CD4-positive, alpha-beta T cell treated with Interleukin-10 for 1 hour (primary cell): ENCODE data around the gene TMEM223.
"Not testable (repeated sequence)": the region's sequence is repeated elsewhere in the genome, so short reads cannot be mapped to it uniquely, and the experiment has no call there.

Experiments used
- DNase-seq: peaks from one replicate; pipeline ENCODE4 v3.0.0-alpha.2; 2020

Gene TMEM223

DNA sequence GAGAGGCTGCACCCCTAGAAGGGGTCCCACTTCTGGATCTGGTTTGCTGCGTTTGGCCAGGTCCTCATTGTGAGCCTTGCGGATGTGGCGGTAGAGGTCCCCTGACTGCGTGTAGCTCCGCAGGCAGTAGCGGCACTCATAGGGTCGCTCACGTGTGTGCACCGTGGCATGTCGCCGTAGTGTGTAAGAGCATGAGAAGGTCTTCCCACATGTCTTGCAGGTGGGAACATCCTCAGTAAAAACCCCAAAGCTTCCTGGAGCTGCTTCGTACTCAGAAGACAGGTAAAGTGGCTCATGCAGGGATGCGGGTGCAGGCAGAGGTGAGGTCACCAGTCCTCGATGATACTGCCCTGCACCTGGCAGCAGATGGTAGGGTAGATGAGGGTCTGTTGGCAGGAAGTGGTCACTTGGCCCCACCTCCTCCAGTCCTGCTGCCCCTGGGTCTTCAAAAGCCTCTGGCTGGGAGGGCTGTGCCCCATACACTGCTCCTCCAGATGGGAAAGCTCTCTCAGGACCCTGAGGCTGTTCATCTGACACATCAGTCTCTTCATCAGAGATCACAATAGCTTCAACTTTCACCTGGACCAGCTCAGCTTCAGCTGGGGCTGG, 39.5 kb downstream of the TMEM223 start:
- DNase-seq, result no peak

DNA sequence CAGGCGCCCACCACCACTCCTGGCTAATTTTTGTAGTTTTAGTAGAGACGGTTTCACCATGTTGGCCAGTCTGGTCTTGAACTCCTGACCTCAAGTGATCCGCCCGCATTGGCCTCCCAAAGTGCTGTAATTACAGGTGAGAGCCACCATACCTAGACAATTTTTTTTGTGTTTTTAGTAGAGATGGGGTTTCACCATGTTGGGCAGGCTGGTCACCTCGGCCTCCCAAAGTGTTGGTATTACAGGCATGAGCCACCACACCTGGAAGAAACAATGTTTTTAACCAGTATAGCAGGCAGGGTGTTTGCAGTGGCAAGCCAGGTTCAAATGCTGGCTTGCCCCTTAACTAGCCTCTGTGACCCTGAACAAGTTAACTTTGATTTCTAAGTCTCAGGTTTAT, 41.9 kb downstream of the TMEM223 start:
- not testable (repeated sequence) for DNase-seq

DNA sequence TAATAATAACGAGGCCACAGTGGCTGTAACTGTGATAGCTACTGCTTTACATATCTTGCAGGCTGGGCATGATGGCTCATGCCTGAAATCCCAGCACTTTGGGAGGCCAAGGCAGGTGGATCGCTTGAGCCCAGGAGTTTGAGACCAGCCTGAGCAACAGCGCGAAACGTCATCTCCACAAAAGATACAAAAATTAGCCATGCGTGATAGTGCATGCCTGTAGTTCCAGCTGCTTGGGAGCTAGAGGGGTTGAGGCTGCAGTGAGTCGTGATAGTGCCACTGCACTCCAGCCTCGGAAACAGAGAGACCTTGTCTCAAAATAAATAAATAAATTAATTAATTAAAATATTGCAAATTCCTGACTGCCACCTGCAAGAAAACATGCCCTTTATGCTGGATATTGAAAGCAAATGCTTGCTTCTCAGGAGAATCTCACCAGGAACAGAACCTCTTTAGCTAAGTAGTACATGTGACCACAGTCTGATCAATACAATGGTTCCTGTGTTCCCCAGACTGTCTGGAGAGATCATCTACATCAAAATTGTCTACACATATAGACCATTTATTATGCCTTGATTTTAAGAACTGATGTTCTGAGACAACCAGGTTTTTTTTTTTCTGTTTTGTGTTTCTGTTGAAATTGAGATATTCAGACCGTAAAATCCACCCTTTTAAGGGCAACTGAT, 44.2 kb downstream of the TMEM223 start:
- DNase-seq, result no peak
